ENCODE measurements around the gene RPTOR.

DNA sequence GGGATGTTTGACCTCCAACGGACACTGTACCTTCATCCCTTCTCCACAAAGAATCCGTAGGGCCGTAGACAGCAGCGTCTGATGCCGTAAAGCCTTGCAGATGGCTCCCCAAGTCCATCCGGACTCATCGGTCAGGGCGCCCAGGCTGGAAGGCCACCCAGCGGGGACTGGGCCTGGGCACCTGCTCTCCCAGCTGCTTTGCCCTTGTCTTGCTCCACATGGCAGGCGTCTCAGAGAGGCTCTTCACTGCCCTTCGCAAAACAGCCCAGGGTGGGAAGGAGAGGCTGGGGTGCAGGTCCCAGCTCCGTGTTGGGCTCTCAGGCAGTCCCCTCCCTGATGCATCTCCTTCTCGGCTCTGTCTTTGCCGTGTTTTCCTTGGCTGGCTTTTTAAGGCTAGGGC lies 6.2 kb upstream of the RPTOR start:
- TF ChIP-seq, protein P1, sequence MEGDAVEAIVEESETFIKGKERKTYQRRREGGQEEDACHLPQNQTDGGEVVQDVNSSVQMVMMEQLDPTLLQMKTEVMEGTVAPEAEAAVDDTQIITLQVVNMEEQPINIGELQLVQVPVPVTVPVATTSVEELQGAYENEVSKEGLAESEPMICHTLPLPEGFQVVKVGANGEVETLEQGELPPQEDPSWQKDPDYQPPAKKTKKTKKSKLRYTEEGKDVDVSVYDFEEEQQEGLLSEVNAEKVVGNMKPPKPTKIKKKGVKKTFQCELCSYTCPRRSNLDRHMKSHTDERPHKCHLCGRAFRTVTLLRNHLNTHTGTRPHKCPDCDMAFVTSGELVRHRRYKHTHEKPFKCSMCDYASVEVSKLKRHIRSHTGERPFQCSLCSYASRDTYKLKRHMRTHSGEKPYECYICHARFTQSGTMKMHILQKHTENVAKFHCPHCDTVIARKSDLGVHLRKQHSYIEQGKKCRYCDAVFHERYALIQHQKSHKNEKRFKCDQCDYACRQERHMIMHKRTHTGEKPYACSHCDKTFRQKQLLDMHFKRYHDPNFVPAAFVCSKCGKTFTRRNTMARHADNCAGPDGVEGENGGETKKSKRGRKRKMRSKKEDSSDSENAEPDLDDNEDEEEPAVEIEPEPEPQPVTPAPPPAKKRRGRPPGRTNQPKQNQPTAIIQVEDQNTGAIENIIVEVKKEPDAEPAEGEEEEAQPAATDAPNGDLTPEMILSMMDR (IDR thresholded peaks at IDR 0.05) = no peak
- TF ChIP-seq, protein P2, sequence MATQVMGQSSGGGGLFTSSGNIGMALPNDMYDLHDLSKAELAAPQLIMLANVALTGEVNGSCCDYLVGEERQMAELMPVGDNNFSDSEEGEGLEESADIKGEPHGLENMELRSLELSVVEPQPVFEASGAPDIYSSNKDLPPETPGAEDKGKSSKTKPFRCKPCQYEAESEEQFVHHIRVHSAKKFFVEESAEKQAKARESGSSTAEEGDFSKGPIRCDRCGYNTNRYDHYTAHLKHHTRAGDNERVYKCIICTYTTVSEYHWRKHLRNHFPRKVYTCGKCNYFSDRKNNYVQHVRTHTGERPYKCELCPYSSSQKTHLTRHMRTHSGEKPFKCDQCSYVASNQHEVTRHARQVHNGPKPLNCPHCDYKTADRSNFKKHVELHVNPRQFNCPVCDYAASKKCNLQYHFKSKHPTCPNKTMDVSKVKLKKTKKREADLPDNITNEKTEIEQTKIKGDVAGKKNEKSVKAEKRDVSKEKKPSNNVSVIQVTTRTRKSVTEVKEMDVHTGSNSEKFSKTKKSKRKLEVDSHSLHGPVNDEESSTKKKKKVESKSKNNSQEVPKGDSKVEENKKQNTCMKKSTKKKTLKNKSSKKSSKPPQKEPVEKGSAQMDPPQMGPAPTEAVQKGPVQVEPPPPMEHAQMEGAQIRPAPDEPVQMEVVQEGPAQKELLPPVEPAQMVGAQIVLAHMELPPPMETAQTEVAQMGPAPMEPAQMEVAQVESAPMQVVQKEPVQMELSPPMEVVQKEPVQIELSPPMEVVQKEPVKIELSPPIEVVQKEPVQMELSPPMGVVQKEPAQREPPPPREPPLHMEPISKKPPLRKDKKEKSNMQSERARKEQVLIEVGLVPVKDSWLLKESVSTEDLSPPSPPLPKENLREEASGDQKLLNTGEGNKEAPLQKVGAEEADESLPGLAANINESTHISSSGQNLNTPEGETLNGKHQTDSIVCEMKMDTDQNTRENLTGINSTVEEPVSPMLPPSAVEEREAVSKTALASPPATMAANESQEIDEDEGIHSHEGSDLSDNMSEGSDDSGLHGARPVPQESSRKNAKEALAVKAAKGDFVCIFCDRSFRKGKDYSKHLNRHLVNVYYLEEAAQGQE (IDR thresholded peaks at IDR 0.05; ENCODE audit: insufficient read depth in 1 of 2, low read depth in 2 of 2, low read length in 1 of 2) = no peak
- TF ChIP-seq TCF7L2 (IDR thresholded peaks at IDR 0.05; ENCODE audit: low read depth, low read length) (no peak), POLR2AphosphoS5 (IDR thresholded peaks at IDR 0.05; ENCODE audit: low read depth, low read length) (no peak)
